ENCODE results near the gene YPEL2. TPM values are rescaled to one million over a fixed set of nuclear protein-coding genes. Genes with fewer than 3 reads are reported as not detected.

Gene YPEL2
- total and polyA plus RNA-seq, 2 of the 13 experiments (the other 11 are each of a cell fraction or from before 2014, with no cell fraction given) = 8.5 to 21.1 TPM

- no peak for TF ChIP-seq ZBTB25 (CRISPR knock-in tag; IDR thresholded peaks at IDR 0.05)
- TF ChIP-seq MAFF (IDR thresholded peaks at IDR 0.05; ENCODE audit: low read depth, low read length) = no peak
- no peak for TF ChIP-seq ZSCAN9 (CRISPR knock-in tag; IDR thresholded peaks at IDR 0.05; ENCODE audit: borderline replicate concordance)
- no peak for TF ChIP-seq ZNF30 (CRISPR knock-in tag; IDR thresholded peaks at IDR 0.05)
- TF ChIP-seq ARID2 (CRISPR knock-in tag; IDR thresholded peaks at IDR 0.05; ENCODE audit: borderline replicate concordance) = no peak
- no peak for TF ChIP-seq RBAK (CRISPR knock-in tag; IDR thresholded peaks at IDR 0.05)
- no peak for TF ChIP-seq ZNF704 (CRISPR knock-in tag; IDR thresholded peaks at IDR 0.05; ENCODE audit: borderline replicate concordance)
- no peak for TF ChIP-seq ZNF20 (CRISPR knock-in tag; IDR thresholded peaks at IDR 0.05)
- 0 out of 2 replicates have a peak, but pooled peaks have one; percentile 22 for TF ChIP-seq HIC2 (CRISPR knock-in tag; IDR thresholded peaks at IDR 0.05; ENCODE audit: low read depth)
- no peak for TF ChIP-seq PLRG1 (conservative IDR thresholded peaks at IDR 0.05)
- no peak for TF ChIP-seq MBD4 (IDR thresholded peaks at IDR 0.05; ENCODE audit: borderline replicate concordance, low read length)
- no peak for TF ChIP-seq ZNF121 (CRISPR knock-in tag; IDR thresholded peaks at IDR 0.05)
- TF ChIP-seq ELK4 (CRISPR knock-in tag; IDR thresholded peaks at IDR 0.05; ENCODE audit: borderline replicate concordance) = no peak
- TF ChIP-seq PAF1 (CRISPR knock-in tag; IDR thresholded peaks at IDR 0.05) = no peak
- no peak for TF ChIP-seq KDM3A (CRISPR knock-in tag; IDR thresholded peaks at IDR 0.05; ENCODE audit: low read depth)
- peak; percentile 28; the same call in 1 of the 2 replicates for TF ChIP-seq ATF1 (CRISPR knock-in tag; IDR thresholded peaks at IDR 0.05)
- TF ChIP-seq ZNF891 (CRISPR knock-in tag; IDR thresholded peaks at IDR 0.05) = no peak
- TF ChIP-seq BORCS8-MEF2B (CRISPR knock-in tag; IDR thresholded peaks at IDR 0.05) = 0 out of 2 replicates have a peak, but pooled peaks have one; percentile 38
- TF ChIP-seq CERS6 (CRISPR knock-in tag; IDR thresholded peaks at IDR 0.05) = no peak
- TF ChIP-seq ZBTB4 (CRISPR knock-in tag; IDR thresholded peaks at IDR 0.05; ENCODE audit: borderline replicate concordance) = no peak
- TF ChIP-seq ZBTB7A (CRISPR knock-in tag; IDR thresholded peaks at IDR 0.05) = no peak
Observed at GRCh38 chr17:59440757-59441463, 109.5 kb downstream of the YPEL2 start (continued).
